ENCODE measurements around the gene P3H3.
"Not testable (repeated sequence)": the region's sequence is repeated elsewhere in the genome, so short reads cannot be mapped to it uniquely, and the experiment has no call there.

Gene P3H3

DNA sequence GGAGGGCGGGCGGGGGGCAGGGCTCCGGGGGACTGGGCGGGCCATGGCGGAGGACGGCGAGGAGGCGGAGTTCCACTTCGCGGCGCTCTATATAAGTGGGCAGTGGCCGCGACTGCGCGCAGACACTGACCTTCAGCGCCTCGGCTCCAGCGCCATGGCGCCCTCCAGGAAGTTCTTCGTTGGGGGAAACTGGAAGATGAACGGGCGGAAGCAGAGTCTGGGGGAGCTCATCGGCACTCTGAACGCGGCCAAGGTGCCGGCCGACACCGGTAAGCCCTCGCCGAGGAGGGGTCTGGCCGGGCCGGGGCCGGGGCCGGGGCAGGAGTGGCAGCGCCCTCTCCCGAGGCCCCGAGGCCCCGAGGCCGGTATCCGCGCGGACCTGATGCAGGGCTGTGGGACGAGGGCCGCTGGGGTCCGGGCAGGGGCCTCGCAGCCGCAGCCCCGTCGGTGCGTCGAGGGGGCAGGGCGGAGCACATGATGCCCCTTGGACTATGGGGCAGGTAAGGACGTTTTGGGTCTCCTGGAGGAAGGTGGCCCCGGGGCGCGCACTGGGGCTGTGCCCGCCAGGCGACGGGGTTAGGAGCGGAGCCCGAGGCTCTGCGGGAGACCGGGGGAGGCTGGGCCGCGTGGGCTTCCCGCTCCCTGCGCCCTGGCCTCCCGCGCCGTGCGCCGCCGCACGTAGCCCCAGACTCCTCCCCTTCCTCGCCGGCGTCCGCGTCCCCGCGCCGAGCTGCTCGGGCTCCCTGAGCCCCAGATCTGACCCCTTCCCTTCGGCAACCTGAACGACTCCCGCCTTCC lies 39.4 kb downstream of the P3H3 start, which contains the start of gene TPI1:
Gene TPI1, plus strand, starts transcription at position 119 of the 798 bp plus-strand sequence. Its CDS starts 36 bp downstream, at position 155.
- H3K36me3 ChIP-seq (ENCODE audit: control insufficient read depth, insufficient read depth, low read length), result no peaks in the 10 kb centered on the region
- H3K4me3 ChIP-seq (ENCODE audit: low read length), result peak within 1 kb of the TSS; percentile 77
- H3K4me1 ChIP-seq (ENCODE audit: control insufficient read depth, insufficient read depth, low read length), result peaks cover 42% of the 10 kb centered on the region

DNA sequence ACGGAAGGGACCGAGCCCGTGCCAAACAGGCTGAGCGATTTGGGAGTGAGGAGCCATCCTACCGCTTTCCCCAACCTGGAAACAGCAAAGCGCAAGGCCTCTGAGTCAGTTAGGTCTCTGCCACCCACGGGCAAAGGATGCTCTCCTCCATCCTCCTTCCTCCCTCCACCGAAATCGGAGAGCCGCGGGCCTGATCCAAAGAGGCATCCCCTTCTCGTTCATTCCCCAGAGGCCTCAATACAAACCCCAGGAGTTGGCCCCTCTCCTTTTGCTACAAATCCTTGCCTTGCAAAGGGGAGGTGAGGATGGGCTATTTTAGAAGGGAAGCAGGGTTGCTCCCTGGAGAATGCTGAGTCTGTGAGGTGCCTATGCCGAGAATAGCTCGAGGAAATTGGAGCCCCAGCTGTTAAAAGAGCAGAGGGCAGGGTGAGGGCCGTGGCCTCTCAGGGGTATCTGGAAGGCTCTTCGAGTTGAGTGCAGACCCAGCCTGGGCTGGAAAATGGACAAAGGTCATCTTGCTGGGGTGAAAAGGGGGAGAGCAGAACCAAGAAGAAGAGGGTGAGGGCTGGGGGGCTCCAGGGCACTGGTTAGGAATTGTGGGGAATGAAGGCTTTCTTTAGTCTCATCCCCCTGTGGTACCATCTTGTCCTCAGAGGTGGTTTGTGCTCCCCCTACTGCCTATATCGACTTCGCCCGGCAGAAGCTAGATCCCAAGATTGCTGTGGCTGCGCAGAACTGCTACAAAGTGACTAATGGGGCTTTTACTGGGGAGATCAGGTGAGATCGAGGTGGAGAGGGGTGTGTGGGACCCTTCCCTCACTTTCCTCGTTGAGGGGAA lies 40.2 kb downstream of the P3H3 start:
- no peaks in the 10 kb centered on the region for H3K36me3 ChIP-seq (ENCODE audit: control insufficient read depth, insufficient read depth, low read length)
- H3K27me3 ChIP-seq (ENCODE audit: control insufficient read depth, insufficient read depth, low read length), result no peaks in the 10 kb centered on the region
- H3K4me1 ChIP-seq (ENCODE audit: control insufficient read depth, insufficient read depth, low read length), result peaks cover 42% of the 10 kb centered on the region
- peak overlapping the region; percentile 90 for H3K9ac ChIP-seq (ENCODE audit: low read length)
- H3K4me3 ChIP-seq (ENCODE audit: low read length), result peak overlapping the region; percentile 77
- no peaks in the 10 kb centered on the region for H3K9me3 ChIP-seq (ENCODE audit: control insufficient read depth, low read length)

More for the DNA sequence above, 39.4 kb downstream of the P3H3 start, which contains the start of gene TPI1:
- H3K9ac ChIP-seq (ENCODE audit: low read length), result peak within 1 kb of the TSS; percentile 90
- no peaks in the 10 kb centered on the region for H3K27me3 ChIP-seq (ENCODE audit: control insufficient read depth, insufficient read depth, low read length)
- no peaks in the 10 kb centered on the region for H3K9me3 ChIP-seq (ENCODE audit: control insufficient read depth, low read length)

DNA sequence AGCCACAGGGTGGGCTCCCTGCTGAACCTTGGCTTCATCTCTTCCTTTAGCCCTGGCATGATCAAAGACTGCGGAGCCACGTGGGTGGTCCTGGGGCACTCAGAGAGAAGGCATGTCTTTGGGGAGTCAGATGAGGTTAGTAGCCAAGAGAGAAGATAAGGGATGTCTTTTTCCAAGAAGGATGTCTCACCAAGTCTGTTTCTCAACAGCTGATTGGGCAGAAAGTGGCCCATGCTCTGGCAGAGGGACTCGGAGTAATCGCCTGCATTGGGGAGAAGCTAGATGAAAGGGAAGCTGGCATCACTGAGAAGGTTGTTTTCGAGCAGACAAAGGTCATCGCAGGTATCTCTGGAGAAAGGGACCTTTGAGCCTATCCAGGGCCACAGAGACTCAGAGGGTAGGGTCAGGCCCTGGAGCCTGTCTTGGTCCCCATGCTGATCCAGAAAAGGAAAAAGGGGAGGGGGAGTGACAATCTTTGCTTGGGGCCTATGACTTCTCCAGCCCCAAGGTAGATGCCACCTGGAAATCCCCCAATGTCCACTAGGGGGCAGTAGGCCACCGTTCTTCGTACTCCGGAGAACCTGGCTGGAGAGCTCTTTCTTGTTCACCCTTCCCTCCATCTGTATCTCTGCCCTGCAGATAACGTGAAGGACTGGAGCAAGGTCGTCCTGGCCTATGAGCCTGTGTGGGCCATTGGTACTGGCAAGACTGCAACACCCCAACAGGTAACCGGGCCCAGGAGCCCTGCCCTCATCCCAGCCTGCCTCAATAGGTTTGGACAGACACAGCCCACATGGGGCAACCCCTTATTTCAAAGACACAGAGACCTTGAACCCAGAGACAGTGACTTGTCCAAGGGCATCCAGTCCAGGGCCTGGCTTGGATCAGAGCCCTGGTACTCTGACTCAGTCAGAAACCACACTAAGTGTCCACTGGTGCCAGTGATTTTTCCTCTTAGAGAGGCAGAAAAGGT lies 41.1 kb downstream of the P3H3 start:
- peaks cover 42% of the 10 kb centered on the region for H3K4me1 ChIP-seq (ENCODE audit: control insufficient read depth, insufficient read depth, low read length)
- H3K9ac ChIP-seq (ENCODE audit: low read length), result peak overlapping the region; percentile 90
- no peak overlapping the region for H3K4me3 ChIP-seq (ENCODE audit: low read length)
- H3K27me3 ChIP-seq (ENCODE audit: control insufficient read depth, insufficient read depth, low read length), result no peaks in the 10 kb centered on the region
- H3K9me3 ChIP-seq (ENCODE audit: control insufficient read depth, low read length), result no peaks in the 10 kb centered on the region
- H3K36me3 ChIP-seq (ENCODE audit: control insufficient read depth, insufficient read depth, low read length), result no peaks in the 10 kb centered on the region

DNA sequence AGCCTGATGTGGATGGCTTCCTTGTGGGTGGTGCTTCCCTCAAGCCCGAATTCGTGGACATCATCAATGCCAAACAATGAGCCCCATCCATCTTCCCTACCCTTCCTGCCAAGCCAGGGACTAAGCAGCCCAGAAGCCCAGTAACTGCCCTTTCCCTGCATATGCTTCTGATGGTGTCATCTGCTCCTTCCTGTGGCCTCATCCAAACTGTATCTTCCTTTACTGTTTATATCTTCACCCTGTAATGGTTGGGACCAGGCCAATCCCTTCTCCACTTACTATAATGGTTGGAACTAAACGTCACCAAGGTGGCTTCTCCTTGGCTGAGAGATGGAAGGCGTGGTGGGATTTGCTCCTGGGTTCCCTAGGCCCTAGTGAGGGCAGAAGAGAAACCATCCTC lies 42.1 kb downstream of the P3H3 start:
- not testable (repeated sequence) for H3K36me3 ChIP-seq (ENCODE audit: control insufficient read depth, insufficient read depth, low read length); H3K9ac ChIP-seq (ENCODE audit: low read length); H3K4me3 ChIP-seq (ENCODE audit: low read length); H3K27me3 ChIP-seq (ENCODE audit: control insufficient read depth, insufficient read depth, low read length); H3K9me3 ChIP-seq (ENCODE audit: control insufficient read depth, low read length)
- peaks cover 42% of the 10 kb centered on the region for H3K4me1 ChIP-seq (ENCODE audit: control insufficient read depth, insufficient read depth, low read length)

DNA sequence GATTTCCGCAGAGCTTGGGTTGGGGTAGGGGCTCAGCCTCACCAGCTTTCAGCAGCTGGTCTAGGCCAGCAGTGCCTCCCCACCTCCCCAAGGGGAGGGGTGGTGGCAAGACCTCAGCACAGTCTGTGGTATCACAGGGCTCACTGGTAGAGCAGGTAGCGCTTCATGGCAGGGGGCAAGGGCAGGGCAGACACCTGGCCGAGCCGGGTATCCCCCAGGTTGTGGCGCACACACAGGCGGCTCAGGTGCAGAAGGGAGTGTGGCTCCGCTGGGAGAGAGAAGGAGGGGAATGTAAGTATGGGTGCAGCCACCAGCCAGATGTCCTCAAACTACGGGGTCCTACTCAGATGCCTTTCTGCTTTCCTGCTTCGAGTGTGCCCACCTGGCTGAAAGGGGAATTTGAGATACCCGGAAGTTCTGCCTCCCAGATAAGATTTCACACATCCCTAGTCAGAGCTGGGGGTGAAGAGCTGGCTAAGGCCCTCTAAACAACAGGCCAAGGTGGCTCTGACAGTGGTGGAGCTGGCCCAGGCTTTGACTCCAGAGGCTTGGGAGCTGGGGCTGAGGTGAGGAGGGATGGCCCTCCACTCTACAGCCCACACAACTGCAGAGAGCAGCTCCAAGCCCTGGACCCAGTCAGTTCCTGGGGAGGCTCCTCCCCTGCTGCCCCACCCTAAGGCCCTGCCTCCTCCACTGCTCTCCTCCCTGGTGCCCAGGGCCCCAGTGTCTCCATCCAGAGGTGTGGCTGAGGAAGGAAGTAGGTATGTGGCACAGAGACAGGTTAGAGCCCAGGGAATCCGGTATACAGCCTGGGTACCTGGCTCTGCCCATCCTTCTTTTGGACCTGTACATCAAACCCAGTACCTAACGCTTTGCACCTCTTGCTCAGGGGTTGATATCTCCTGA lies 43.1 kb downstream of the P3H3 start:
- H3K4me1 ChIP-seq (ENCODE audit: control insufficient read depth, insufficient read depth, low read length), result peaks cover 42% of the 10 kb centered on the region
- H3K27me3 ChIP-seq (ENCODE audit: control insufficient read depth, insufficient read depth, low read length), result no peaks in the 10 kb centered on the region
- peak overlapping the region; percentile 98 for H3K4me3 ChIP-seq (ENCODE audit: low read length)
- no peaks in the 10 kb centered on the region for H3K9me3 ChIP-seq (ENCODE audit: control insufficient read depth, low read length)
- H3K9ac ChIP-seq (ENCODE audit: low read length), result peak overlapping the region; percentile 90
- no peaks in the 10 kb centered on the region for H3K36me3 ChIP-seq (ENCODE audit: control insufficient read depth, insufficient read depth, low read length)

DNA sequence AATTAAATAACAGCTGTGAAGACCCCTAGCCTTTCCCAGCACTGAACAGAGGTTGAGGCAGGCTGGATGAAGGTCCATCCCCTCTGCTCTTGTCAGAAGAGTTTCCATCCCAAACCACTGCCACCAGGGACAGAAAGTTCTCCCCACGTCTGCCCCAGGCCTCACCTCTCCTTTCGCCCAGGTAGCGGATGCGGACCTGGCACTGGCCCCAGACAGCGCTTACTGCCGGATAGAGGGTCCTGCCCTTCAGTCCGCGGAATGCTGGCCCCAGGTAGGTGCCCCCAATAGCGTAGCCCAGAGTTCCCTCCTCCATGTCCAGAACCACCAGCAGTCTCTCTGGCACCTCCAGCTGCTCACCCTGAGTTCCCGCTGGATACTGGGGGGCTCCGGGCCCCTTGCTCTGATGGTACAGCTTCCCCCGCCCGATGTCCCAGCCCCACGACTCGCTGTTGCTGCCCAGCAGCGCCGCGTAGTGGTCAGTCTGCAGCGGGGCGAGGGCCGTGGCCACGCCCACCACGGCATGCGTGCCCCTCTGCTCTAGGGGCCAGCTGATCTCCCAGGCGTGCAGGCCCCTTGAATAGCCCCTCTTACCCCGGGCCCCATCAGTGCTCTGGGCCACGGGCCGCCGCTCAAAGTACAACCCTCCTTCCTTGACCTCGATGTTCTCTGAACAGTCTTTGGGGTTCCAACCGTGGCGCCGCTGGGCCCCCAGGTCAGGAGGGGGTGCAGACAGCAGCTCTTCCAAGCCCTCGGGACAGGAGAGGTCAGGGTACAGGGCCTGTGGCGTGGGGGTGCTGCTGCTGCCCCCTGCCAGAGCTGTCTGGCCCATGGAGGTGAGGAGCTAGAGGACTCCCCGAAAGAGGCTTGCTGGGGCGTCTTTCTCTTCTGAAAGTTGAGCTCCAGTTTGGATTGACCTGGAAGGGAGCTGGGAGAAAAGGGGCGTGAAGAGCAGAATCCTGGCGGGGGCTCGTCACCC lies 44.2 kb downstream of the P3H3 start:
- Histone ChIP-seq H3K4me1 (ENCODE audit: control insufficient read depth, insufficient read depth, low read length) (peaks cover 36% of the 10 kb centered on the region), H3K9ac (ENCODE audit: low read length) (peak overlapping the region; percentile 90), H3K36me3 (ENCODE audit: control insufficient read depth, insufficient read depth, low read length) (no peaks in the 10 kb centered on the region), H3K27me3 (ENCODE audit: control insufficient read depth, insufficient read depth, low read length) (no peaks in the 10 kb centered on the region), H3K9me3 (ENCODE audit: control insufficient read depth, low read length) (no peaks in the 10 kb centered on the region), H3K4me3 (ENCODE audit: low read length) (peak overlapping the region; percentile 98)

DNA sequence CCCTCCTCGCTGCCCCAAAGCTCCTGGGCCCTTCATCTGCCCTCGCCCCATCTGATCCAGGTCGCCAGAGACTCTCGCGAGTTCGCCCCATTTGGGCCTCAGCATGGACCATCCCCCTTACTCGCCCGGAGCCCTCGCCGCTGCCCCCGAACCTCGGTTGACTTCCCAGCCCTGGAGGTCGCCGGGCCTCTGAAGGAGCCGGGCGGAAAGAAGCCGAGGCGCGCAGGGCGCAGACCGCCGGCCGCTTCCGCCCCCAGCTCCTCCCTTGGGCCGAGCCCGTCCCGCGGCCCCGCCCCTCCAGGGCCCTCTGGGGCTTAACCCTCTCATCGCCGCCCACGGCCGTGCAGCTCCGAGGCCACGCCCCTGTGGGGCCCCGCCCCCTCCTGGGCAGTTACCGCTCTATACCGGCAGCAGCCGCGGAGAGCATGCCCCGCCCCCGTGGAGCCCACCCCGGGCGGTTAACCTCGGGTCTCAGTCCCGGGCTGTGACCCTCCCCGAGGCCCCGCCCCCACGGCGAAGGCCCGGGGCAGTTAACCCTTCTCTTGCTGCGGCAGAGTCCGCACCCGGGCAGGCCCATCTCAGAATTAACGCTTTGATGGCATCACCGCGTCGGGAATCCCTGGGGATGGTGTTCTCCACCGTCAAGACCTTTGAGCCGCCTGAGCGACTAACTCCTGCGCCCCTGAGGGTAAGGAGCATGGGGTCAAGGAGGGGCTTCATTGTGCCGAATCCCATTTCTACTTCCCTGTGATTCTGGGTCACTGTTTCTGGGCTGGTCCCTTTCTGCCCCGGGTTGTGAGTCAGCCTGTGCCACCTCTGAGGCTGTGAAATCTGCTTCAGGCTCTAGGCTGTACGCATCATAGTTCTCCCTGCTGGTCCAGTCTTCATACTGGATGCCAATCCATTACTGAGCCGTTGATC lies 45.1 kb downstream of the P3H3 start, which contains the start of gene SPSB2:
Gene SPSB2, minus strand, starts transcription at position 210 of the 921 bp plus-strand sequence. CDS start 402 bp downstream, outside the sequence.
- H3K9ac ChIP-seq (ENCODE audit: low read length), result peak within 1 kb of the TSS; percentile 90
- no peaks in the 10 kb centered on the region for H3K9me3 ChIP-seq (ENCODE audit: control insufficient read depth, low read length)
- H3K27me3 ChIP-seq (ENCODE audit: control insufficient read depth, insufficient read depth, low read length), result no peaks in the 10 kb centered on the region
- H3K4me3 ChIP-seq (ENCODE audit: low read length), result peak within 1 kb of the TSS; percentile 98
- H3K36me3 ChIP-seq (ENCODE audit: control insufficient read depth, insufficient read depth, low read length), result no peaks in the 10 kb centered on the region
- peaks cover 34% of the 10 kb centered on the region for H3K4me1 ChIP-seq (ENCODE audit: control insufficient read depth, insufficient read depth, low read length)

DNA sequence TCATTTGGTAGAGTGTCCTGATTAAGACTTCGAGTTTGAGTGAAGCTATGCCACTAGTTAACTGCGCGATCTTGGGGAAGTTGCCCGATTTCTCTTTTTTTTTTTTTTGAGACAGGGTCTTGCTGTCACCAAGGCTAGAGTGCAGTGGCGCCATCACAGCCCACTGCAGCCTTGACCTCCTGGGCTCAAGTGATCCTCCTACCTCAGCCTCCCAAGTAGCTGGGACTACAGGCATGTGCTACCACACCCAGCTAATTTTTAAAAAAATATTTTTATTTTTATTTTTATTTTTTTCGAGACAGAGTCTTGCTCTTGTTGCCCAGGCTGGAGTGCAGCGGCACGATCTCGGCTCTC lies 45.8 kb downstream of the P3H3 start:
- H3K9me3 ChIP-seq (ENCODE audit: control insufficient read depth, low read length); H3K27me3 ChIP-seq (ENCODE audit: control insufficient read depth, insufficient read depth, low read length); H3K36me3 ChIP-seq (ENCODE audit: control insufficient read depth, insufficient read depth, low read length): not testable (repeated sequence)
- Histone ChIP-seq H3K4me1 (ENCODE audit: control insufficient read depth, insufficient read depth, low read length) (peaks cover 27% of the 10 kb centered on the region), H3K9ac (ENCODE audit: low read length) (peak overlapping the region; percentile 90), H3K4me3 (ENCODE audit: low read length) (peak overlapping the region; percentile 98)

DNA sequence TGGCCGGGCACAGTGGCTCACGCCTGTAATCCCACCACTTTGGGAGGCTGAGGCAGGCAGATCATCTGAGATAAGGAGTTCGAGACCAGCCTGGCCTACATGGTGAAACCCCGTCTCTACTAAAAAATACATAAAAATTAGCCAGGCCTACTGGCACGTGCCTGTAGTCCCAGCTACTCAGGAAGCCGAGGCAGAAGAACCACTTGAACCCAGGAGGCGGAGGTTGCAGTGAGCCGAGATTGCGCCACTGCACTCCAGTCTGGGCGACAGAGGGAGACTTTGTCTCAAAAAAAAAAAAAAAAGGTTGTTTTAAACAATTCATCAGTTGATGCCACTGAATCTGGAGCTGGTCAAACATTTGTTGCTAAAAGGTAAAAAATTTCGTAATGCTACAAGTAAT lies 51.6 kb downstream of the P3H3 start:
- not testable (repeated sequence) for H3K4me1 ChIP-seq (ENCODE audit: control insufficient read depth, insufficient read depth, low read length); H3K4me3 ChIP-seq (ENCODE audit: low read length); H3K9ac ChIP-seq (ENCODE audit: low read length); H3K9me3 ChIP-seq (ENCODE audit: control insufficient read depth, low read length); H3K36me3 ChIP-seq (ENCODE audit: control insufficient read depth, insufficient read depth, low read length); H3K27me3 ChIP-seq (ENCODE audit: control insufficient read depth, insufficient read depth, low read length)
